HG03354 (cell line): ENCODE data around the gene MGME1.
"Not testable (repeated sequence)": the region's sequence is repeated elsewhere in the genome, so short reads cannot be mapped to it uniquely, and the experiment has no call there.

Source experiments
- ATAC-seq: cut with Tn5 transposase; IDR thresholded peaks from one replicate; pipeline ENCODE4 v1.9.1; 2021; ENCODE audit warnings: mild to moderate bottlenecking; ENCODE audit not compliant: unreplicated experiment, poor library complexity, severe bottlenecking

The MGME1 gene

DNA sequence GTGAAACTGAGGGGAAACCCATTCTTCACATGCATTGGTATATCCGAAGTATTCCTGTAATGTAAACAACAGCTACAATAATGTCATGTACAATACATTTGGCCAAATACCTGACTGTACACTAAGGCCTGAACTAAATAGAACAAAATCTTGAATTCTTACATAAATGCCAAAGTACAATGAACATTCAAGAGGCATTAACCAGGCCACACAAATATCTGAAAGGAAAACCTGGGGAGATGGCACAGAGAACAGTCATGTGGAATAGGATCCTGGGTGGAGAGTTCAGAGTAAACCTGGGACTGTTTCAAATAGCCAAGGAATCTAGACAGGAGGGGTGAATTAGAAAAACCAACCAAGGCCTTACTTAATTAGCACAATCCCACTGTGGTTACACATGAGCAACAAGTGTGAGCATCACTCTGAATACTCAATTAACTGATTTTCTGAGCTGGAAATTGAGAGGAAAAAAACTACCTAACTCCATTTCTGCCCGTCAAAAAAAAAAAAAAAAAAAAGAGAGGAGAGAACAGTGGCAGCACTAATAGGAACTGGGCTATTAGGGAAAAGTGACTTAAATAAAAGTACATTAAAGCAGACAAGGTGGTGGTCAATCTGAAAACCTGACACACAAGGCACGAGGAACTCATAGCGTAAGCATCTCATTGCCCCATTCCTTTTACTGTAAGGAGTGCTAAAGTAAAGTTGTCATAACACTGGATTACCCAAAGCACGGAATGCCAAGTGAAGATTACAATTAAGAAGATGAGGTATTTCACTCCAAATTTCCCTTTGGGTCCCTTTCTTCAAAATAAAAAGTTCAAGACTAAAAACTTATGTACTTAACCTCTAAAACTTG is 11.1 kb upstream of the MGME1 start:
- no peak for ATAC-seq

DNA sequence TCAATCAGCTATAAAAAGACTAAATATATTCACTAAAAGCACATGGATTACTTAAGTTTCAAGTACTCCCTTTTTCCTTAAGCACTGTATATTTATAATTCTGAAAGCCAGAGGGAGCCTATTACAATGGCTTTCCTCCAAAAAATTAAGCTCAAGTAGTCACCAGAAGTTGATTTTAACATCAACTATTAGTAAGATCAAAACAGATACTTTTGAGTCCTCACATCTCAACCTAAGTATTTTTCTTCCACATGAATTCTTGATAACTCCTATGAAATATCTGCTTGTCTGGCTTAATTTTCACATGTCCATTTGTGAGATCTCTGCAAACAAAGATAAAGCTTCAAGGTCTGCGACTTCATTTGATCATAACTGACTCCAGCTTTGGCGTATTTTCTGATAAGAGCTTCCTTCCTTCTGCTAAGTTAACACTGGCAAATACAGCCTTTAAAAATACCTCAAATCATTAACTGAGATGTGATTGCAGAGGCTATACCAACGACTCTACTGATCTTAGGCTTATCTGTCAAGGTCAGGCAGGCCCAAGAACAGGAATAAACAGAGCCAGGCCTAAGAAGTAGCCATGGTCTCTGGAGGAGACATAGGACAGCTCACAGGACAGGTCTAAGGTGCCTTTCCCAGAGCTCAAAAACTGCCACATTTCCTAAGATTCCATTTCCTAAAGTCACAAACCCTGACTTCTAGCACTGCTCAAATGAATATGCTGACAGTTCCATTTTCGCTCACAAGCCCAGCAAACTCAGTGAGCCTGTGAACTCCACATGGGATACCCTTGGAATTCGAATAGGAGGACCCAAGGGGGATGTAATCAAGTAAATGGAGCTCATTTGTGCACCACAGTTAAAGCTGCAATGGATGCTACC is 10.2 kb upstream of the MGME1 start:
- no peak for ATAC-seq

DNA sequence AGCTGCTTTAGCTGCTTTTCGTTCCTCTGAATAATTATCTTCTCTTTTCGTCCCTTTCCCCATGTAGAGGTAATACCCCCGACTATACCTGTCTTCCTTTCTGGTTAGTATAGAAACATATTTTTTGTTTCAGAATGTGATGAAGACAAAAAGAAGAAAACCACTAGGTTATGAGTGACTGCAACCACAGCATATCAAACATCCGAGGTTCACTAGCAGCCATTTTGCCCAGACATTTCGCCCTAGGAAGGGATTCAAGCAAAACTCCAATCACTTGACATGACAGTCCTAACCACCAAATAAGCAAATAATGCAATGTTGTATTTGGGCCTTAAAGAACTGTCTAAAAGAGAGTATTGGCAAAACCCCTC is 9.6 kb upstream of the MGME1 start:
- ATAC-seq, result no peak

DNA sequence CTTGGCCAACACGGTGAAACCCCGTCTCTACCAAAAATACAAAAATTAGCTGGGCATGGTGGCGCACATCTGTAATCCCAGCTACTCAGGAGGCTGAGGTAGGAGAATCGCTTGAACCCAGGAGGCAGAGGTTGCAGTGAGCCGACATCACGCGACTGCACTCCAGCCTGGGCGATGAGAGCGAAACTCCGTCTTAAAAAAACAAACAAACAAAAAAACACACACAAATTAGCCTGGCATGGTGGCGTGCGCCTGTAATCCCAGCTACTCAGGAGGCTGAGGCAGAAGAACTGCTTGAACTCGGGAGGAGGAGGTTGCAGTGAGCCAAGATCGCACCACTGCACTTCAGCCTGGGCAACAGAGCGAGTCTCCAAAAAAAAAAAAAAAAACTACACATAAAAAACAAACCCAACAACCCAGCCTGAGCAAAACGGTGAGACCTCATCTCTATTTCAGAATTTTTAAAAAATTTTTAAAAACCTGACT is 8.4 kb upstream of the MGME1 start:
- not testable (repeated sequence) for ATAC-seq

DNA sequence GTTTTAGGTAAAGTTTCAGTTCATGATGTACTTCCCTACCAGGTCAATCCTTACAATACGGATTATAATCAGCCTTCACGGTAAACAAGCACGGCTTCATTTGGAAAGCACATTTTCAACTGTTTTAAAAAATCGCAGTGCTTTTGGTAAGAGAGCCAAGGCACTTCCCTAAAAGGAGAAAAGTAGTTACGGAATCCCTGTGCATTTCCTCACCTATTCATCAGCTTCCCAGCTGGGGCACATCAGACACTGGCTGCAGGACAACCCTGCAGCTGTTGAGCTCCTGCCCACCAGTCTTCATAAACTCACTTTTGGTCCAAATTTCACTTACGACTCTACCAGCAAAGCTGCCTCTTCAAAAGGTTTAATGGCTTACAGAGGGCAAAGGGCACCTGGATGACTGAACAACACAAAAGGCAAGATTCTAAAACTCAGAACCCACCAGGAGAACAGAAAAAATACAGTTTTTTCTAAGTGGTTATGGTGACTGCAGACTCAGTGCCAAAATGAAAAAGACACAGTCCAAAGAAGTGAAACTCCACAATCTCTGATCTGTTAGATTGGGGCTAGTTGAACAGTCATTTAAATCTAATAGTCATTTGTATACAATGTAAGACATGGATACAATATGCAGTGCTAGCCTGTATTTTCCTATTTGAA is 7.8 kb upstream of the MGME1 start:
- no peak for ATAC-seq

DNA sequence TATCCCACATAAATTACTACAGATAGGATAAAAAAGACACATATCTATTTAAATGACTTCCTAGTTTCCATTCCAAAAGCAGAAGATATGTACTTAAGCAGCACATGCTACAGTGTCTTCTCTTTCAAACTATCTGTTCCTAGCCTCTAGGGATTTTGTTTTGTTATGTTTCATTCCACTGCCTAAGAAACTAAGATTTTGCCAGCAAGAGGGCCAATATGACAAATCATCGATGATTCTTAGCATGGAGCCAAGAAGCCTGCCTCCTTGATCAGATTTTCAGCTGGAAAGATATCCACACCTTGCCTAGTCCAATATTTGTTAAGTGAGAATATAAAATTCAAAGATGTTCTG is 7.3 kb upstream of the MGME1 start:
- ATAC-seq, result no peak

DNA sequence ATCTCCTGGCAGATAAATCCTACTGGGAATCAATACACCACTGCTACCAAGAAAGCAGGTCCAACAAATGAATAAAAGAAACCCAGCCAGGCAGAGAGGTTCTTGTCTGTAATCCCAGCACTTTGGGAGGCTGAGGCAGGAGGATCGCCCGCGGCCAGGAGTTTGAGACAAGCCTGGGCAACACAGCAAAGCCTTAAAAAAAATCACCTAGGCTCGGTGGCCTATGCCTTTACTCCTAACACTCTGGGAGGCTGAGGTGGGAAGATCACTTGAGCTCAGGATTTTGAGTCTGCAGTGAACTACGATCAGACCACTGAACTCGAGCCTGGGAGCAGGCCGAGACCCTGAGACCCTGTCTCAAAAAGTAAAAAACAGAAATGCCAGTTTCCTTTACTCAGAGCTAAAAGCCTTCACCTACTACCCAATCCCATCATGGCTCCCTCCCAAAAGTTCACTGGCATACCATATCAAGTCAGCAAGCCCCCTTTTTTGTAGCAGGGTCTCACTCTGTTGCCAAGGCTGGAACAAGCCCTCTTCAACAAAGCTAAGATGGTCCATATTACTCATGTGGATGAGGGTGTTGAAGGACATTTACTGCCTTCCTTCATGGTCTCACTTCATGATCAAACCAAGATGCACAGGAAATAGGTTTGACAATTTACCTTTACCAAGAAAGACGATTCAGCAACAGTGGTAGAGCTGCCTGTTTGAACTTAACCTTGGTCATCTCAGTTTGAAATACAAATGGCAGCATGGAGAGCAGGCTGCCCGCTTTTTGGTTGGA is 5.5 kb upstream of the MGME1 start:
- ATAC-seq, result no peak

DNA sequence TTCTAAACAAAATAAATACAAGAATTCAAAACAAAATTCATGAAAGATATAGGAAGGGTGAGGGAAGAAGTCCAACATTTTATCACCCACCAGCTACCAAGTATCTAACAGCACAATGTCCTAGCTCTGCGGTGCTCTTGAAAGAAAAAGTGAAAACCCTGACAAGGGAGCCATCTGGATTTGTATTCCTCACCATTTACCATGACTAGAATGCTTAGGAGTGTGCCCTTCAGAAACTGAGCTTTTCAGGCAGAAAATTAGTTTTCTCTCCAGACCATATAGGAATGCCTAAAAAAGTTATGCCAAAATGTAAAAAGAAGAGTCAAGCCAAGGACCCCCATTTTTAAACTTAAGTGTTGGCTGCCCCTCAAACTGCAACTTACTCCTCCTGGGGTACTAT is 4.7 kb upstream of the MGME1 start:
- no peak for ATAC-seq

DNA sequence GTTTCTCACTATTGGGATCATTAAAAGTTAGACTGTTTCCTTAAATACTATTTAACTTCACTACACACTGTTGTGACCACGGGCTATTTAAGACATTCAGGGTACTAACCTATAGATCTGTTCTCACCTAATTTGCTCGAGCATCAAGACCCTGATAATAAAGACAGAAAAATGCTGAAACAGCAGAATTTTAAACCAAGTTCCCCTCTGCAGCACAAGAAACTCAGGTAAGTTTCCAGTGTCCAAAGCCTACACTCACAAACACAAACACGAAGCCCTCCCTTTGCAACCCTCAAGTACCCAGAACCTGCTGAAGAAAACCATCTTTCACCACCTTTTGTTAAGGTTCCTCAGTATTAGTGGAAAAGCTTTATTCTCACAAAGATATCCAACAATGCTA is 4.2 kb upstream of the MGME1 start:
- ATAC-seq, result no peak

DNA sequence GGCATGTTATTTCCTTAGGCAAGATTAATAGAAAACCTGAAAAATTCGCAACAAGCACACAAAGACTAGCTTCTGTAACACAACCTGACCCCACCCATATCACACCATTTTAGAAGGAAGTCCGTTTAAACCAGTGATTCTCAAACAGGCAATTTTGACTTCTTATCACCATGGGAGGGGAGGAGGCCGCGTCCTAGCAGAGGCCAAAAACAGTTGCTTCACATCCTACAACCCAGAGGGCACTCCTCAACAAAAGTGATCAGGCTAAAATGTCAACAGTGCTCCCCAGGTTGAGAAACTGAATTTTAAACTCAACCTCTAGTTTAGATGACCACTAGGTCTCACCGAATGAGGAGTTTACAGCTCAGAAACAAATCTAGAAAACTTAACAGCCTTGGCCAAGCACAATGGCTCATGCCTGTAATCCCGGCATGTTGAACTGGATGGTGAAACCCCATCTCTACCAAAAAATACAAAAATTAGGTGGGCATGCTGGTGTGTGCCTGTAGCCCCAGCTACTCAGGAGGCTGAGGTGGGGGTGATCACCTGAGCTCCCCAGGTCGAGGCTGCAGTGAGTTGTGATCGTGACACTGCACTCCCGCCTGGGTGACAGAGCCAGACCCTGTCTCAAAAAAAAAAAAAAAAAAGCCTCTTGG is 3.6 kb upstream of the MGME1 start:
- ATAC-seq, result no peak

DNA sequence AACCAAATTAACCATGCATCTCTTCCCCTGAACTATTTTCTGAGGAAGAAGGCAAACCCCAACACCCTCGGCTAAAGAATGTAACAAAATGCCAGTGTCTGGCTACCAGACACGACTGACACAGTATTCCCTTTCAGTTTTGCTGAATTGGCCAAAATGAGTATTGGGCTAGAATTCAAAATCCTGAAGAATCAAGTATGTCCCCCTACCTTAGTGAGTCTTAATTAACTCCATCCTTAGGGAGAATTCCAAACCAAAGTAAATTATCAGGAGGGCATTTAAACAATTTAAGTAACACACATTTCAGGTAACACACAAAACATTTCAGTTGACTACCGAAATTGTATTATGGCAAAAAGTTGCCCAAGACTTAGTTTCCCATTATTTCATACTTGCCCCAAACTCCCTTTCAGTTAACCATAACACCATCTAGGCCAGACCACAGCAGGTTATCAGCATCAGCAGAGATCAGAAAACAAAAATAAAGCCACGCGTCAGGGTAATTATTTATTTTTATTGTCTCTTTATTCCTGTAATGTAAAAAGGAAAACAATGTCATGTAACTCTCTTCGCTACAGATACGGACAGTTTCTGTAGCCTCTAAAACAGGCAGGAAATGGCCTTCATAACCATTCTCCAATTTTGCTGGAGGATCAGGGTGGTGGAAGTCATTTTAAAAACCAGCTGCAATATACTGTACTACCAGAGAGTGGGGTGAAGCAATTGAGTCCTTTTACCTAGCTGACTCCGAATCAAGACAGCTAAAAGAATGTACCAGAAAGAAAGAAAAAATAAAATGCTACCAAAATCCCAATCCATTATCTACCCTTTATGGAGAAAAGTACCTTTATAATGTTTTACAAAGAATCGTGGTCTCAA is 2.1 kb upstream of the MGME1 start:
- ATAC-seq, result no peak

DNA sequence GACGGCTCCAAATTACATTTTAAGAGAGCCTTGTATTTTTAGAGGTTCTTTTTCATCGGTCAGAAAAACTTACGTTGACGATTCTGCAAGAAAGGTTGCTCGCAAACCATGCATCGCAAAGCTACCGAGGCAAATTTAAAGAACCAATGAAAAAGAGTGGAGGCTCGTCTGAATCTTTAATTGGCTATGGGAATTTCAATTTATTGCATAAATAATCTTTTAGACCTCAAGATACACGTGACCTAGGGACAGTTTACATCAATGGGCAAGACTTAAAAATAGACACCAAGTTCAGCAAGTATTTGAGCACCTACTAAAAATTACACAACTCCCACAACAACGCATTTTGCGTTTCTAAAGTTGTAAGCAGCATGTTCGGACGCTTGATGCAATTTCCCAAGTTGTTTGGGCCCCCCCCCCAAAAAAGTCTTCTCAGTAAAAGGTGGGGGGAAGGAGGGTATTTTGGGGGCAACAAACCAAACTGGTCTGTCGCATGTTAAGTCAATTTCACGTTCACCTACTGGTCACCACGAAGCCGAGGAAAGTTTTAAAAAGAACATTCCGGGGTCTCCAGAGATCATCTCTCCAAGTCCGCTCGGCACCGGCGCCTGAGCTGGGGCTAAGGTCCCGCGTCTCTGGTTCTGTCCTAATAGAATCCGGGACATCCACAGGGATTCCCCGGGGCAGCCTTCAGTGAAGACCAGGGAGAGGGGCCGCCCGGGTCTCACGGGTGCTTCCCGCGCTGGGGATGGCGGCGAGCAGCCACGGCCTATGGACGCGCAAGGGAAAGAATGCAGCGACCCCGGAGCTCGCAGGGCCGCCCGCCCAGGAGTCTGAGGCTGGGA is 1.1 kb upstream of the MGME1 start:
- peak; percentile 3 for ATAC-seq

DNA sequence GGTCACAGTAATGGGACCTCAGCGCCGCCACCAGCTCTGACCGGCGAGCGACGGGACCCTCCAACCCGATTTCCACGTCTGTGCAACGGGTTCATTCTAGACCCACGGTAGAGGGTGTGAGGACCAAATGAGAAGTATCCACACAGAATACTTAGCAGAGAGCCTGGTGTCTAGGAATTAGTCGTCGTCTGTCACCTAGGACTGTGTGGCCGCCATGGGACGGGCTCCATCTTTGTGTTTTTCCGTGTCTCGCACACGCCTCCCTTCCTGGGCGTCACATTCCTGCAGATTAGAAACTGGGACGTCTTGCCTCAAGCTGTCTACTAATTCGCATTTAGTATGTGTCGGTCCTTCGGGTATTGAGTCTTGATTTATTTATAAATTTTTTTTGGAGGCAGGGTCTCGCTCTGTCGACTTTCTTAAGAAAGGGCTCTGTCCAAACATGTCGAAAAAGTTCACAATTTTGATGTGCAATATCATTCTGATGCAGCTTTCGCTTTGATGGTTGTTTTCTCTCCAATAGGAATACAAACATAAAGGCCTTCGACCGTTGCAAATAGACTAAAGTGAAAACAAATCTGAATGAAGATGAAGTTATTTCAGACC is 563 bp downstream of the MGME1 start:
- ATAC-seq, result peak; percentile 11

DNA sequence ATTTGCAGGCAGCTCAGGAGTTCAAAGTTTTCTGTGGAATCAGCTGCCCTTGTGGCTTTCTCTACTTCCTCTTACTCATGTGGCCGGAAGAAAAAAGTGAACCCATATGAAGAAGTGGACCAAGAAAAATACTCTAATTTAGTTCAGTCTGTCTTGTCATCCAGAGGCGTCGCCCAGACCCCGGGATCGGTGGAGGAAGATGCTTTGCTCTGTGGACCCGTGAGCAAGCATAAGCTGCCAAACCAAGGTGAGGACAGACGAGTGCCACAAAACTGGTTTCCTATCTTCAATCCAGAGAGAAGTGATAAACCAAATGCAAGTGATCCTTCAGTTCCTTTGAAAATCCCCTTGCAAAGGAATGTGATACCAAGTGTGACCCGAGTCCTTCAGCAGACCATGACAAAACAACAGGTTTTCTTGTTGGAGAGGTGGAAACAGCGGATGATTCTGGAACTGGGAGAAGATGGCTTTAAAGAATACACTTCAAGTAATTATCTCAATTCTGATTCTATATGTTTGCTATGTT is 1.1 kb downstream of the MGME1 start:
- ATAC-seq, result no peak

DNA sequence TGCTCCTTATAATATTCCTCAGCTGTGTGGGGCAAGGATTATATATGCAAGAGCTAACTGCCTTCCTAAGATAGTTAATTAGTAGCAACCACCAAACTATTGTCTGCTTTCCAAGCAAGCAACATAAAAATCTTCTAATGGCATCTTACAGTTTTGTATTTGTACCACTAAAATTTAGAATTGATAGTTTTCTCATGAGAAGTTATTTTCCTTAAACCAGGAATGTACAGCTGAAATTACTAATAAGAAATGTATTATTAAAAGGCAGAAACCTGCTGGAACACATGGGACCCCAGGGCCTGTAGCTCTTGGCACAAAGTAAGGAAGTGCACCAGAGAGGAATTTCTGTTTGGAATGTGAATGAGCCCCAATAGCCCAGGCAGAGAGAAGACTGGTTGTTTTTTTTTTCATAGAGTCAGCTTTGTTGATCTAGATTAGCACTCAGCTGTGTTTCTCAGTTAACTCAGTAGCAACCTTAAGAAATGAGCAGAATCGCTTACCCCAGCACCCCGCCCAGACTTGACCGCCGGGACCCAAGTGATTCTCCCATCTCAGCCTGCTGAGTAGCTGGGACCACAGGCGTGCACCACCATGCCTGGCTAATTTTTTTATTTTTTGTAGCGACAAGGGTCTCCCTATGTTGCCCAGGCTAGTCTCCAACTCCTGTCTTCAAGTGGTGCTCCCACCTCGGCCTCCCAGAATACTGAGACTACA is 2.6 kb downstream of the MGME1 start:
- ATAC-seq, result no peak

DNA sequence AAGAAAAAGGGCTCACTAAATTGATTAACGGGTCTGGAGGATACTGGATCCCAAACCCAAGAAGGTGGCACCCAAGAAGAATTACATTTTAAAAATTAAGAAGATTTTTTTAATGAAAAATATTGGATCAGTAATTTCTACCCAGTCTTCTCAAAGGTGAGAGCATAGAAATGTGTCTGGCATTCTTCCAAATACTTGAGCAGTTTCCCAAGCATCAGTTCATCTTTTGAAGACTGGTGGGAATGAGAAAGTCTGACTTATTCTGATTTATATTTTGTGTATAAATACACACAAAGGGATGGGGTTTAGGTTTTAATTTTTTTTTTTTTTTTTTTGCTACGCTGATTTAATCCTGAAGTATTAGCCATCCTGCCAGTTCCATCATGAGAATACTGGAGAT is 3.3 kb downstream of the MGME1 start:
- ATAC-seq, result no peak
